ENCODE data around the gene ARHGAP10. TPM values are rescaled to one million over a fixed set of nuclear protein-coding genes. Genes with fewer than 3 reads are reported as not detected.

Gene ARHGAP10
- total RNA-seq, 2 donors from 2014 or later: 30.3 to 69.6 TPM

GRCh38 chr4:148109216-148109615 lies 377.3 kb downstream of the ARHGAP10 start:
- Histone ChIP-seq H3K36me3 (no peaks in the 10 kb centered on the region), H3K9me3 (no peaks in the 10 kb centered on the region), H3K27me3 (replicated peaks; ENCODE audit: insufficient read depth) (no peaks in the 10 kb centered on the region), H3K4me1 (replicated peaks) (no peaks in the 10 kb centered on the region), H3K27ac (no peak overlapping the region), H3K4me3 (no peak overlapping the region)
- intact Hi-C loops (cut with DNase I): no loop called here
- no peak for DNase-seq (ENCODE audit: low spot score)
- TF ChIP-seq POLR2A (IDR thresholded peaks at IDR 0.05): no peak
- TF ChIP-seq CTCF (IDR thresholded peaks at IDR 0.05): no peak
- TF ChIP-seq POLR2AphosphoS5 (IDR thresholded peaks at IDR 0.05): no peak
- WGBS: 92% methylated on average over 3 of the region's 3 CpGs

- H3K9me3 ChIP-seq: no peaks in the 10 kb centered on the region
- no peak overlapping the region for H3K27ac ChIP-seq
- TF ChIP-seq POLR2AphosphoS5 (IDR thresholded peaks at IDR 0.05): no peak
- TF ChIP-seq CTCF (IDR thresholded peaks at IDR 0.05): no peak
- no peak for TF ChIP-seq POLR2A (IDR thresholded peaks at IDR 0.05)
- no peaks in the 10 kb centered on the region for H3K36me3 ChIP-seq
- H3K4me1 ChIP-seq (replicated peaks): no peaks in the 10 kb centered on the region
- H3K27me3 ChIP-seq (replicated peaks; ENCODE audit: insufficient read depth): no peaks in the 10 kb centered on the region
- DNase-seq (ENCODE audit: low spot score): no peak
- 97% methylated on average over 3 of the region's 3 CpGs for WGBS
- intact Hi-C loops (cut with DNase I): no loop called here
- no peak overlapping the region for H3K4me3 ChIP-seq
Observed at GRCh38 chr4:148110169-148110568, 378.3 kb downstream of the ARHGAP10 start.

DNA sequence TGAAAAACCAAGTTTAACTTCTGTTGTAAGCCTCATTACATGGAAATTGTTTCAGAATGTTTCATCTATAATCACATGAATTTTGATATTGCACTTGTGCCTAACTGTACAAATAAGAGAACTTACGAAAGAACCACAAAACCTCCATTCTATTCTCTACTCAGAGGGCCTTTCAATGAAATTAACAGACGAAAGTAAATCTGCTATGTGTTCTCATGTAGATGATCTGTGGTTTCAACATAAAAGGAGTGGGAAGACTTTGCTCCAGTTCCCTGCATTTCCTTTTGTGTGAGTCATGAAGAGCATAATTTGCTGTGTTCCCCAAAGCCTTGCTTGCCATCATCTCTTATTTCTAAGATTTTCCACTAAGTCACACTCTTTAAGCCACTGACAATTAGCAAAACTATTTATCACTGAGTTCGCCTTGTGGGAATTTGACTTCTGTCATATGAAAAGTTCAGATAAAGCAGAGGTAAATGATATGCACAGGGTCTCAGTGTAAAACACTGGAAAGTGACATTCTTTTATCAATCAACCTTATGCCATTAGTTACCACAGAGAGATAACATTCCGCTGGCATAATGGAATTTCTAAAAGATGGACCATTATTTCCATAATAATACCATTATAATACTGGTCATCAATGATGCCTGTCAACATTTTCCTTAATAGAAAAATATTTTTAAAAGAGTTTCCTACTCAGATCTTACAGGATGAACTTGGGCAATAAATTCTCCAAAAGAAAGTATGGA lies 380.5 kb downstream of the ARHGAP10 start:
- H3K9me3 ChIP-seq: no peaks in the 10 kb centered on the region
- no peaks in the 10 kb centered on the region for H3K27me3 ChIP-seq (replicated peaks; ENCODE audit: insufficient read depth)
- no peak overlapping the region for H3K27ac ChIP-seq
- 86% methylated on average over 4 of the region's 4 CpGs for WGBS
- intact Hi-C loops (cut with DNase I): no loop called here
- TF ChIP-seq POLR2AphosphoS5 (IDR thresholded peaks at IDR 0.05) (no peak), CTCF (IDR thresholded peaks at IDR 0.05) (no peak), POLR2A (IDR thresholded peaks at IDR 0.05) (no peak)
- H3K4me3 ChIP-seq: no peak overlapping the region
- no peak for DNase-seq (ENCODE audit: low spot score)
- no peaks in the 10 kb centered on the region for H3K36me3 ChIP-seq
- H3K4me1 ChIP-seq (replicated peaks): no peaks in the 10 kb centered on the region

GRCh38 chr4:148114436-148114835 lies 382.5 kb downstream of the ARHGAP10 start:
- H3K4me3 ChIP-seq: no peak overlapping the region
- intact Hi-C loops (cut with DNase I): no loop called here

More at GRCh38 chr4:148114436-148114835, 382.5 kb downstream of the ARHGAP10 start:
- no peak for TF ChIP-seq POLR2A (IDR thresholded peaks at IDR 0.05)
- TF ChIP-seq POLR2AphosphoS5 (IDR thresholded peaks at IDR 0.05): no peak
- TF ChIP-seq CTCF (IDR thresholded peaks at IDR 0.05): no peak
- no peaks in the 10 kb centered on the region for H3K27me3 ChIP-seq (replicated peaks; ENCODE audit: insufficient read depth)
- H3K4me1 ChIP-seq (replicated peaks): no peaks in the 10 kb centered on the region
- DNase-seq (ENCODE audit: low spot score): no peak
- no peak overlapping the region for H3K27ac ChIP-seq
- no peaks in the 10 kb centered on the region for H3K36me3 ChIP-seq
- no peaks in the 10 kb centered on the region for H3K9me3 ChIP-seq

Data from prostate gland (tissue), 2 donors.